GM18498 (cell line): ENCODE data around the gene WNT8B.
A peak's percentile ranks its signal among the peaks of the same experiment; 100 is the strongest.

Experiments used
- ATAC-seq: cut with Tn5 transposase; IDR thresholded peaks from one replicate; pipeline ENCODE4 v1.9.1; 2021; ENCODE audit warnings: mild to moderate bottlenecking, moderate library complexity; ENCODE audit not compliant: unreplicated experiment

The WNT8B gene

DNA sequence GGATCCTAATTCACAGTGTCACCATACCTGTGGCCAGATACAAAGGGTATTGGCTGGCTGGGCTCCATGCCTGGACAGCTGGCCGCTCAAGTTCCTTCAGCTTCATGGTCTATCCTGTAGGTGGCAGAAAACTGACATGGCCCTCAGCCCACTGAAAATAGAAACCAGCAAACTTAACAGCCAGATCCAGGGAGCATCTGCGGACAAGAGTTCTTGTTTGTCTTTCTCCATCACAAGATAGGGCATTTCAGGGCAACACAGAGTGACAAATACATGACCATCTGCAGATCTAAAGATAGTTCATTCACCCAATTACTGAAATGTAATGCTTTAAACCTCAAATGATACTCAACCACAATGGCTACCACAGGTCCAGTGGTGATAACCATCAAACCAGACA, 54.0 kb downstream of the WNT8B start:
- no peak for ATAC-seq

DNA sequence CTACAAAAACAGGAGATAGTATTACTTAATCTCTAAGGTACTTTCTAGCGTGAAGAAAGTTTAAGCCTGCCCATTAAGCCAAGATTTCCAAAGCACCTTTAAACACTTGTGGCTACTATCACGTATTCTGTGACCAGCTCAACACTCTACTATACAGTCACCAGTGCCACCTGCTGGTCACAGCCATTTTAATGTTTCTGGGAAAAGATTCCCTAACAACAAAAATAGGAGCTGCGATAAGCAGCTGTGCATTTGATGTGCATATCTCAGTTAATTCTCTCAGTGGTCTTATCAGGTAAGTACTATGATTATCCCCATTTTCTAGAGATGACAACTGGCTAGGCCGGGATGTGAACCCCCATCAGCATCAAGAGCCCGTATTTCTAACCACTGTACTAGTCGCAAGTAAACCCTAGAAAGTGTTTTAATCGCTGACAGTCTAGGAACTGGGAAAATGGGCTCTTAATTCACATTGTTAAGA, 56.0 kb downstream of the WNT8B start:
- ATAC-seq: no peak

DNA sequence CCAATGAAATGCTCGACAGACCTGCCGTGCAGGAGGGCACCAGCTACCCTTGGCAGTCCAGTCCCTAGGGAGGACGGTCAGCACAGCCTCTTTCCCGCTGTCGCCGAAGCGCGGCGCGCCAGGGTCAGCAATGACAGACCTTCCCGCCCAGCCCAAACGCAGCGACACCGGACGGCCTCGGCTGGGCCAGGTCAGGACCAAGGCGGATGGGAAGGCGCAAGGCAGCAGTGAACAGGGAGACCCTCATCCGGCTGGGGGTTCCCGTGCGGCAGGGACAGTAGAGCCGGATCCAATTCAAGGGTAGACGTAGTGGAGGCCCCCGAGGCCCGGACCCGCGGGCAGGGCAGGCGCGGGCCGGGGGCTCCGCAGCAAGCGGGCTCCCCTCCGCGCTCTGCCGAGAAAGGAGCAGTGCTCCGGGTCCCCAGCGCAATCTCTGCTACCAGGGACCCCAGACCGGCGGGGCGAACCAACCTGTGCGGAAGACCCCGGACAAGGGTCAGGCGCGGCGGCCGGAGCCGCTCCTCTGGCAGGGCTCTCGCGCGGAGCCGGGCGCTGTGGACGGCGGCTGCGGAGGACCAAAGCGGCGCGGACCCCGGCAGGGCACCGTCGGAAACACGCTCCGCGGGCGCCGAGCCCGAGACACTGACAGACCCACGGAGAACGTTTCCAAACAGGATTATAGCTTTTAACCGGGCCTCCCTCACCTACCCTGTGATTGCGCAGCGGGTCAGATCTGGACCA, 56.7 kb downstream of the WNT8B start, which contains the start of gene SEC31B:
SEC31B (minus strand) TSS at position 551 of the 741 bp plus-strand sequence. CDS start 2,909 bp downstream, outside the sequence.
- no peak for ATAC-seq

DNA sequence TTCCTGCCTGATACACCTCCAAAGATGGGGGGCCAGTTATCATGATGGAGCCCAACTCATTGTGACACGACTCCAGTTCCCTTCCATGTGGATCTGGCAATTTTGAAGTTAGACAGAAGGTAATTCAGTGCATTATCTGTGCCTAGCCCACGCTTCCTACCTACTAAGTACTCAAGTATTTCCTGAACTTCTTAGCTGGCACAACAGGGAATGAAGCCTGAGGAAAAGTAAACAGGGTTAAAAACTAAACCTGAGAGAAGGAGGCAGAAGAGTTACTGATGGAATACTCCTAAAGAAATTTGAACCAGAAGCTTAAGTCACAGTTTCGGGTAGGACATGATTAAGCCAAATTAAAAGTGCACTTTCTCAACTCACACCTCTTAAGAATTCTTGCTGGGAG, 58.0 kb downstream of the WNT8B start:
- ATAC-seq: no peak

DNA sequence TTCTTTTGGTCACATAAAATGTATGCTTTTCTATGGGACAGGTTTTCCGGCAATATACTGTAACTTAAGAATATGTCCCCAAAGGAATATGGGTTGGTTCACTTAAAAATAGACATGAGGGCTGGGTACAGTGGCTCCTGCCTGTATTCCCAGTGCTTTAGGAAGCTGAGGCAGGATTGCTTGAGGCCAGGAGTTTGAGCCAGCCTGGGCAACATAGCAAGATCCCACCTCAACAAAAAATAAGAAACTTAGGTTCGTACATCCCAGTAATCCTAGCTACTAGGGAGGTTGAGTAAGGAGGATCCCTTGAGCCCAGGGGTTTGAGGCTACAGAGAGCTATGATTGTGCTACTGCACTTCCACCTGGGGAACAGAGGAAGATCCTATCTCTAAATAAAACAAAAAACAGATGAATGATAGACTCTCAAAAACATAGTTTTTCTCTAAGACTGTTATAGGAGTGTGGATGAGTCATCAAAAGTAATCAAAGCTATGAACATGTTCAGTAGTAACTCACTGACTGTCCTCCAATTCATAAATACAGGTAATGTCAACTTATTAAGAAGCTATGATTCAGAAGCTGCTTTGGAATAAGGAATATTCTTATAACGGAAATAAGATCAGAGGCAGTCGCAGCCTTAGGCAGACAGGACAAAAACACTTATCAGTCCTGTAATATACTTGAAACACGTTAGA, 59.4 kb downstream of the WNT8B start:
- no peak for ATAC-seq

DNA sequence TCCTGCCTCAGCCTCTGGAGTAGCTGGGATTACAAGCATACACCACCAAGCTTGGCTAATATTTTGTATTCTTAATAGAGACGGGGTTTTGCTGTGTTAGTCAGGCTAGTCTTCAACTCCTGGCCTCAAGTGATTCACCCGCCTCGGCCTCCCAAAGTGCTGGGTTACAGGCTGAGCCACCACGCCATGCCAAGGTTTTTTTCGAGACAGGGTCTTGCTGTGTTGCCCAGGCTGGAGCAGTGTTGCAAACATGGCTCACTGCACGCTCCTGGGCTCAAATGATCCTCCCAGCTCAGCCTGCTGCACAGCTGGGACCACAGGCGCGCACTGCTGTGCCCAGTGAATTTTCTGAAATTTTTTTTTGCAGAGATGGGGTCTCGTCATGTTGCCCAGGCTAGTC, 60.1 kb downstream of the WNT8B start:
- ATAC-seq: no peak

DNA sequence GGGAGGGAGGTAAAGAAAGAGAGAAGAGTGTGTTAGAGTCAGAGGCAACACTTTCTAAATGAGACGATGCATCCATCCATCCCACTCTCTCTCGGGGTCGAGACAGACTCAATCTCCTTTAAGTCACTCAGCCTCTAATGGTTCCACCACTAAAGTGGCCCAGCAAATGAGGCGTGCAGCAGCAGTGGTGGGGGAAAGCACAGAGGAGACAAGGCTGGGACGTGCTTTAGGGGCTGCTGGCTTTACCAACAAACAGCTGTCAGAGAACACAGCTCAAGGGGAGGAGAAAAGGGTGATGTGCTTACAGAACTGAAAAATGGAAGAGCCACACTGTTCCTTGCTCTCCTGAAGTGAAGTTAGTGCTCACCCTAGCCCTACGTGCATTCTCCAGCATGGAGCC, 61.4 kb downstream of the WNT8B start:
- ATAC-seq: no peak

DNA sequence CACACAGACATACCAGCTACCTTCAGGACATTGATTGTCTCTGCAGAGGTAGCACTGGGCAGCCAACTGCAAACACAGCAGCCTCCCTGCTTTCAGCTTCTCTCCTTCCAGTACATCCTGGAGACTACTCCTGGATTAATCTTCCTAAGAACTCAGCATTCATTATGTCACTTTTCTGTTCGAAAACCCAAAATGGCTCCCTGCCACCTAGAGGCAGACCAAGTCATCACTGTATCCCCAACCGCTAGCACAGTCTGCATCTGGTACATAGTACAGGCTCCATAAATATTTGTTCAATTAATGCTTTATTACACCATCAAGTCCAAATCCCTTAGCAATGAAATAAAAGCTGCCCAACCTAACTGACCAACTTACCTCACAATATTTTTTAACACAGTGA, 61.8 kb downstream of the WNT8B start:
- no peak for ATAC-seq

DNA sequence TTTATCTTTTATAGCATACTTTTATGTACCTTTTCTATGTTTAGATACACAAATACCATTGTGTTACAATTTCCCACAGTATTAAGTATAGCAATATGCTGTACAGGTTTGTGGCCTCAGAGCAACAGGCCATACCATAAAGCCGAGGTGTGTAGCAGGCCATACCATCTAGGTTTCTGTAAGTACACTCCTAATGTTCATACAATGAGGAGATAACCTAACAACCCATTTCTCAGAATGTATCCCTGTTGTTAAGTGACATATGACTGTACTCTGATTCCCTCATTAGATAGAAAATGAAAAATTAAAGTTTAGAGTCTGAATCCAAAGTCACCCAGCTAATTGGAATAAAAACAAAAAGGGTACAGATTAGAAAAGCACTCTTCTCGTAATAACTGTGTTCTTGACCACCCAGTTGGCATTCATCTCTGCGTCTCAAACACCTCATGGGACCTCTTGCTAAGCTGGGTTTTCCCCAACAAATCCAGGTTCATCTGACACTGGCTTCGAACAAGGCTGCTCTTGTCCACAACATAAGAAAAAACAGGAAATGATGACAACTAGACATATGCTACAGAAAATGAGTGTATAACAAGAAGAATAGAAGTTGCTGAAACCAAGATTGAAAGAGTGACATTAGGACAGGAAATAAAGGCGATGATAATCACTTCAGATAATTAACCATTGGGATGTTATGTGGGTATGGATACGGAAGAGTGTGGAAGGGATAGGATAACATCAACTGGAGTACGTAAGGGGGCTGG, 65.5 kb downstream of the WNT8B start:
- ATAC-seq: no peak

DNA sequence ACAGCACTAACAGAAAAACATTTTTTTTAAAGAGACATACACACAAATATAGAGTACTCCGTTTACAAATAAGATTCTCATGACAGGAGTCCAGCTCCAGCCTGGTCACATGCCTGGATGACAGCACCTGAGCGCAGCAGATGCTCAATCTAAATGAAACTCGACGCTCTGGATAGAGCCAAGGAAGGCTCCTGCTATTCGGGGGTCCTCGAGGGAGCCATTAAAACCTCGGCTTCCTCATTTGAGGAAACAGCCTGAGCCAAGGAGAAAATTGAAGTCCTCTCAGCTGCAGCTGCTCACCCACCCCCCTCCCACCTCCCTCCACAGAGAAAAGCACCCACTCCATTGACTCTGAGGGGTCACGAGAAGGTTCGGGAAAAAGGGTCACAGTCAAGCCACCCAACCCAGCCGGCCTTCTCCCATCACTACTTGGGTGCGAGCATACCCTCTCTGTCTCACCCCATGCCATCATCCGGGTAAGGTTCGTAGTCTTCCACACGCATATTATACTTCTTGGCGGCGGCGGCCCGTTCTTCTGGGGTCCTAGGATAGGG, 66.2 kb downstream of the WNT8B start:
- no peak for ATAC-seq

DNA sequence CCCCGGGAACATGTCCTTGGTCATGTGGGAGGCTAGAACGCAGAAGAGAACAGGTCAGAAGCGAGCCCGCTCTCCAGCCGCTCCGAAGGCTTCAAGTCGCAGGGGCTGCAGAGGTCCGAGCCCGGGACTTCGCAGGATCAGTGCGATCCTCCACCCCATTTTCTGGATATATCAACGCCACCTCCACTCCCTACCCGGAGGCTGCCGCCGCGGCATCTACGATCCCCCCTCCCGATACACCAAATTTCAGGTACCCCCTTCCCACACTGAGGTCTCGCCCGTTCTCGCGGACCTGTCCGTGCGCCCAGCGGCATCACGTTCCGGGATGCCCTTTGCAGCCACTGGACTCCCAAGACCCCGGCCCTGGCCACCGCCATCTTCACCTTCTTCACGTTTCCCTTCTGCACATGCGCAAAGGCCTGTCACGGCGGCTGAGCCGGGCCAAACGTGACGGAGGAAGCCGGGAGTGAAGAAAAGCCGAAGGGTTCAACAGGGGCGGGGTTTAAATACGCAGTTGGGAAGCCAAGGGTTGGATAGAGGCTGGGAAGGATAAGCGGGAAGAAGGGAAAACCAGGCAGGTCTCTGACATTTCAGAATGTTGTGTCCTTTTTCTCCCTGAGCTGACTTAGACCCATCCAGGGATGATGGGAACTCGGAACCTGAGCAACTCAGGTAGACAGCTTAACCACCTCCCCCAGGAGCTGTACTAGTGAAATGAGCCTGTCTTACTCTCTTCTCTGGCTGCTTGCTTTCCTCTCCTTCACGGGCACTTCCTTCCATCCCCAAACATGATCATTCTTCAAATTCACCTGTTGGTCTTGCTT, 66.9 kb downstream of the WNT8B start, which contains the start of gene NDUFB8:
NDUFB8 (minus strand) TSS at position 397 of the 824 bp plus-strand sequence; CDS start at position 377, 20 bp downstream.
- ATAC-seq: no peak

DNA sequence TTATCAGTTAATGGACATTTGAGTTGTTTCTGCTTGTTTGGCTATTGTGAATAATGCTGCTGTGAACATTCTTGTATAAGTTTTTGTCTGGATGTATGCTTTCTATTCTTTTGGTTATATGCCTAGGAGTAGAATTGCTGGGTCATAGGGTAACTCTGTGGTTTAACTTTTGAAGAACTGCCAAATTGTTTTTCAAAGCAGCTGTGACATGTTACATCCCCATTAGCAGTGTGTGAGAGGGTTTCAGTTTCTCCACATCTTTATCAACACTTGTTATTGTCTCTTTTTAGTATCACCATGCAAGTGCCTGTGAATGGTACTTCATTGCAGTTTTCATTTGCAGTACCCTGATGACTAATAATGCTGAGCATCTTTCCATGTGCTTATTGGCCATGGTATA, 69.0 kb downstream of the WNT8B start:
- ATAC-seq: peak; percentile 23
